ENCODE results near the gene MISP. TPM values are rescaled to one million over a fixed set of nuclear protein-coding genes. Genes with fewer than 3 reads are reported as not detected.

MISP gene
- total and polyA plus RNA-seq, 9 of the 15 experiments (the other 6 are each of a cell fraction or from before 2014, with no cell fraction given): 0.04 to 0.29 (median 0.05) TPM; not detected in 5

DNA sequence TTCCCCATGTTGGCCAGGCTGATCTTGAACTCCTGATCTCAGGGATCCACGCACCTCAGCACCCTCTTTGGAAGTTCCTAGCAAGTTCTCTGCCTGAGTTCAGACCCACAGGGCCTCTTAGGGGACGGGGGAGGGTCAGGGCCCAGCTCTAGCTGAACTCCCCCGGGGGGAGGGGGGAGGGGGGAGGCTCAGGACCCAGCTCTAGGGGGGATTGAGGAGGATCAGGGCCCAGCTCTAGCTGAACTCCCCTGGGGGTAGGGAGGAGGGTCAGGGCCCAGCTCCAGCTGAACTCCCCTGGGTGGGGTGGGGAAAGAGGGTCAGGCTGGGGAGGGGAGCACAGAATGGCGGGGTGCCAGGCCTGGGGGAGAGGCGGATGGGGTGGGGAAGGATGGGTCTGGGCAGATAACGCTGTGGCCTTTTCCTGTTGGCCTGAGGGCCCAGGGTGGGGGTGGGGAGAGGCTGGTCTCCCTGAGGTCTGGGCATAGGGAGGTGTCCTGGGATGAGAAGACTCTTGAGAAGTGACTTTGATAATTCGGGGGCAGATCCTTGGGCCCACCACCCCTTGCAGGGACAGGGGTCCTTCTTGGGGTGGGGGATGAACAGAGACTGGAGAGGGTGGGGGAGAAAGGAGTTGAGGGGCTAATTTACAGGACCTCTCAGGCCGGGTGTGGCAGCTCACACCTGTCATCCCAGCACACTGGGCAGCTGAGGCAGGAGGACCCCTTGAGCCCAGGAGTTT is 40.8 kb downstream of the MISP start (continued):
- TF ChIP-seq, protein P1, sequence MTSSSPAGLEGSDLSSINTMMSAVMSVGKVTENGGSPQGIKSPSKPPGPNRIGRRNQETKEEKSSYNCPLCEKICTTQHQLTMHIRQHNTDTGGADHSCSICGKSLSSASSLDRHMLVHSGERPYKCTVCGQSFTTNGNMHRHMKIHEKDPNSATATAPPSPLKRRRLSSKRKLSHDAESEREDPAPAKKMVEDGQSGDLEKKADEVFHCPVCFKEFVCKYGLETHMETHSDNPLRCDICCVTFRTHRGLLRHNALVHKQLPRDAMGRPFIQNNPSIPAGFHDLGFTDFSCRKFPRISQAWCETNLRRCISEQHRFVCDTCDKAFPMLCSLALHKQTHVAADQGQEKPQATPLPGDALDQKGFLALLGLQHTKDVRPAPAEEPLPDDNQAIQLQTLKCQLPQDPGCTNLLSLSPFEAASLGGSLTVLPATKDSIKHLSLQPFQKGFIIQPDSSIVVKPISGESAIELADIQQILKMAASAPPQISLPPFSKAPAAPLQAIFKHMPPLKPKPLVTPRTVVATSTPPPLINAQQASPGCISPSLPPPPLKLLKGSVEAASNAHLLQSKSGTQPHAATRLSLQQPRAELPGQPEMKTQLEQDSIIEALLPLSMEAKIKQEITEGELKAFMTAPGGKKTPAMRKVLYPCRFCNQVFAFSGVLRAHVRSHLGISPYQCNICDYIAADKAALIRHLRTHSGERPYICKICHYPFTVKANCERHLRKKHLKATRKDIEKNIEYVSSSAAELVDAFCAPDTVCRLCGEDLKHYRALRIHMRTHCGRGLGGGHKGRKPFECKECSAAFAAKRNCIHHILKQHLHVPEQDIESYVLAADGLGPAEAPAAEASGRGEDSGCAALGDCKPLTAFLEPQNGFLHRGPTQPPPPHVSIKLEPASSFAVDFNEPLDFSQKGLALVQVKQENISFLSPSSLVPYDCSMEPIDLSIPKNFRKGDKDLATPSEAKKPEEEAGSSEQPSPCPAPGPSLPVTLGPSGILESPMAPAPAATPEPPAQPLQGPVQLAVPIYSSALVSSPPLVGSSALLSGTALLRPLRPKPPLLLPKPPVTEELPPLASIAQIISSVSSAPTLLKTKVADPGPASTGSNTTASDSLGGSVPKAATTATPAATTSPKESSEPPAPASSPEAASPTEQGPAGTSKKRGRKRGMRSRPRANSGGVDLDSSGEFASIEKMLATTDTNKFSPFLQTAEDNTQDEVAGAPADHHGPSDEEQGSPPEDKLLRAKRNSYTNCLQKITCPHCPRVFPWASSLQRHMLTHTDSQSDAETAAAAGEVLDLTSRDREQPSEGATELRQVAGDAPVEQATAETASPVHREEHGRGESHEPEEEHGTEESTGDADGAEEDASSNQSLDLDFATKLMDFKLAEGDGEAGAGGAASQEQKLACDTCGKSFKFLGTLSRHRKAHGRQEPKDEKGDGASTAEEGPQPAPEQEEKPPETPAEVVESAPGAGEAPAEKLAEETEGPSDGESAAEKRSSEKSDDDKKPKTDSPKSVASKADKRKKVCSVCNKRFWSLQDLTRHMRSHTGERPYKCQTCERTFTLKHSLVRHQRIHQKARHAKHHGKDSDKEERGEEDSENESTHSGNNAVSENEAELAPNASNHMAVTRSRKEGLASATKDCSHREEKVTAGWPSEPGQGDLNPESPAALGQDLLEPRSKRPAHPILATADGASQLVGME (CRISPR knock-in tag; IDR thresholded peaks at IDR 0.05): no peak
- TF ChIP-seq CTBP1 (IDR thresholded peaks at IDR 0.05; ENCODE audit: borderline replicate concordance): no peak
- no peak for TF ChIP-seq LARP7 (IDR thresholded peaks at IDR 0.05)
- TF ChIP-seq MAFG (tag; conservative IDR thresholded peaks at IDR 0.05): no peak
- no peak for TF ChIP-seq BRD9 (IDR thresholded peaks at IDR 0.05; ENCODE audit: low read depth, partially characterized antibody)
- TF ChIP-seq PRMT5 (CRISPR knock-in tag; IDR thresholded peaks at IDR 0.05): no peak
- TF ChIP-seq ZBTB1 (CRISPR knock-in tag; IDR thresholded peaks at IDR 0.05; ENCODE audit: borderline replicate concordance, low read depth): no peak
- no peak for TF ChIP-seq XRCC3 (IDR thresholded peaks at IDR 0.05)
- TF ChIP-seq ZNF583 (CRISPR knock-in tag; IDR thresholded peaks at IDR 0.05): no peak
- TF ChIP-seq KAT8 (IDR thresholded peaks at IDR 0.05; ENCODE audit: low read depth): no peak
- TF ChIP-seq ZNF311 (CRISPR knock-in tag; IDR thresholded peaks at IDR 0.05): no peak
- 0 out of 2 replicates have a peak, but pooled peaks have one; percentile 12 for TF ChIP-seq CXXC5 (CRISPR knock-in tag; IDR thresholded peaks at IDR 0.05)
- TF ChIP-seq, protein P2, sequence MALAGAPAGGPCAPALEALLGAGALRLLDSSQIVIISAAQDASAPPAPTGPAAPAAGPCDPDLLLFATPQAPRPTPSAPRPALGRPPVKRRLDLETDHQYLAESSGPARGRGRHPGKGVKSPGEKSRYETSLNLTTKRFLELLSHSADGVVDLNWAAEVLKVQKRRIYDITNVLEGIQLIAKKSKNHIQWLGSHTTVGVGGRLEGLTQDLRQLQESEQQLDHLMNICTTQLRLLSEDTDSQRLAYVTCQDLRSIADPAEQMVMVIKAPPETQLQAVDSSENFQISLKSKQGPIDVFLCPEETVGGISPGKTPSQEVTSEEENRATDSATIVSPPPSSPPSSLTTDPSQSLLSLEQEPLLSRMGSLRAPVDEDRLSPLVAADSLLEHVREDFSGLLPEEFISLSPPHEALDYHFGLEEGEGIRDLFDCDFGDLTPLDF (CRISPR knock-in tag; IDR thresholded peaks at IDR 0.05): no peak
- TF ChIP-seq PHTF2 (CRISPR knock-in tag; IDR thresholded peaks at IDR 0.05): no peak
- TF ChIP-seq, protein P3, sequence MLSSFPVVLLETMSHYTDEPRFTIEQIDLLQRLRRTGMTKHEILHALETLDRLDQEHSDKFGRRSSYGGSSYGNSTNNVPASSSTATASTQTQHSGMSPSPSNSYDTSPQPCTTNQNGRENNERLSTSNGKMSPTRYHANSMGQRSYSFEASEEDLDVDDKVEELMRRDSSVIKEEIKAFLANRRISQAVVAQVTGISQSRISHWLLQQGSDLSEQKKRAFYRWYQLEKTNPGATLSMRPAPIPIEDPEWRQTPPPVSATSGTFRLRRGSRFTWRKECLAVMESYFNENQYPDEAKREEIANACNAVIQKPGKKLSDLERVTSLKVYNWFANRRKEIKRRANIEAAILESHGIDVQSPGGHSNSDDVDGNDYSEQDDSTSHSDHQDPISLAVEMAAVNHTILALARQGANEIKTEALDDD (IDR thresholded peaks at IDR 0.05): no peak
- no peak for TF ChIP-seq ZNF57 (CRISPR knock-in tag; IDR thresholded peaks at IDR 0.05)
- TF ChIP-seq POLR2B (IDR thresholded peaks at IDR 0.05; ENCODE audit: low read depth, partially characterized antibody): peak; percentile 44
- TF ChIP-seq GTF2E2 (tag; IDR thresholded peaks at IDR 0.05): no peak
- TF ChIP-seq RBM15 (IDR thresholded peaks at IDR 0.05; ENCODE audit: insufficient read depth, low read length): no peak
- no peak for TF ChIP-seq MCM7 (IDR thresholded peaks at IDR 0.05)
- TF ChIP-seq BMI1 (IDR thresholded peaks at IDR 0.05; ENCODE audit: low read length): no peak
